GM18868 (cell line): Measurements from ENCODE around the gene CLDN20.

Experiments used
- ATAC-seq: cut with Tn5 transposase; IDR thresholded peaks from one replicate; pipeline ENCODE4 v1.9.1; 2021; ENCODE audit warnings: mild to moderate bottlenecking, moderate library complexity; ENCODE audit not compliant: unreplicated experiment

CLDN20 gene

GRCh38 chr6:155268088-155268867 is 4.5 kb downstream of the CLDN20 start:
- ATAC-seq, result peak; percentile 67

GRCh38 chr6:155269765-155270164 is 6.0 kb downstream of the CLDN20 start:
- ATAC-seq, result no peak

- no peak for ATAC-seq
Observed at GRCh38 chr6:155270561-155271091, 6.8 kb downstream of the CLDN20 start.

- ATAC-seq, result no peak
Observed at GRCh38 chr6:155271145-155271544, 7.3 kb downstream of the CLDN20 start.

- ATAC-seq, result no peak
Observed at GRCh38 chr6:155272353-155273232, 8.8 kb downstream of the CLDN20 start.

- ATAC-seq, result no peak
Observed at GRCh38 chr6:155273431-155273830, 9.6 kb downstream of the CLDN20 start.

- no peak for ATAC-seq
Observed at GRCh38 chr6:155274106-155274505, 10.3 kb downstream of the CLDN20 start.

GRCh38 chr6:155274533-155274932 is 10.7 kb downstream of the CLDN20 start:
- no peak for ATAC-seq

GRCh38 chr6:155275808-155276480 is 12.1 kb downstream of the CLDN20 start:
- ATAC-seq, result no peak

- ATAC-seq, result no peak
Observed at GRCh38 chr6:155276638-155277037, 12.8 kb downstream of the CLDN20 start.

- no peak for ATAC-seq
Observed at GRCh38 chr6:155278319-155279049, 14.7 kb downstream of the CLDN20 start.

GRCh38 chr6:155284775-155285174 is 21.0 kb downstream of the CLDN20 start:
- no peak for ATAC-seq

- no peak for ATAC-seq
Observed at GRCh38 chr6:155287762-155288161, 23.9 kb downstream of the CLDN20 start.

GRCh38 chr6:155290491-155290890 is 26.7 kb downstream of the CLDN20 start:
- no peak for ATAC-seq

- no peak for ATAC-seq
Observed at GRCh38 chr6:155291291-155291690, 27.5 kb downstream of the CLDN20 start.

- no peak for ATAC-seq
Observed at GRCh38 chr6:155292711-155293110, 28.9 kb downstream of the CLDN20 start.

GRCh38 chr6:155297669-155298068 is 33.9 kb downstream of the CLDN20 start:
- no peak for ATAC-seq

- no peak for ATAC-seq
Observed at GRCh38 chr6:155301867-155302266, 38.1 kb downstream of the CLDN20 start.

- ATAC-seq, result no peak
Observed at GRCh38 chr6:155303361-155303870, 39.6 kb downstream of the CLDN20 start.

- no peak for ATAC-seq
Observed at GRCh38 chr6:155306958-155307357, 43.1 kb downstream of the CLDN20 start.
